Activated naive CD4-positive, alpha-beta T cell (primary cell): Measurements from ENCODE around the gene SPSB2.
"Not testable (repeated sequence)": the region's sequence is repeated elsewhere in the genome, so short reads cannot be mapped to it uniquely, and the experiment has no call there.

Source experiments
- DNase-seq, 4 experiments: peaks; one replicate each; lab custom pipeline; 2025; lab: John Stamatoyannopoulos, UW

The SPSB2 gene, protein sequence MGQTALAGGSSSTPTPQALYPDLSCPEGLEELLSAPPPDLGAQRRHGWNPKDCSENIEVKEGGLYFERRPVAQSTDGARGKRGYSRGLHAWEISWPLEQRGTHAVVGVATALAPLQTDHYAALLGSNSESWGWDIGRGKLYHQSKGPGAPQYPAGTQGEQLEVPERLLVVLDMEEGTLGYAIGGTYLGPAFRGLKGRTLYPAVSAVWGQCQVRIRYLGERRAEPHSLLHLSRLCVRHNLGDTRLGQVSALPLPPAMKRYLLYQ

GRCh38 chr12:6873094-6874014, at the start of gene SPSB2:
TSS of gene SPSB2 (minus strand) at chr12:6873303. CDS start at chr12:6872901, 402 bp downstream.
- peak; percentile 93 to 99 (median 96) for DNase-seq

DNA sequence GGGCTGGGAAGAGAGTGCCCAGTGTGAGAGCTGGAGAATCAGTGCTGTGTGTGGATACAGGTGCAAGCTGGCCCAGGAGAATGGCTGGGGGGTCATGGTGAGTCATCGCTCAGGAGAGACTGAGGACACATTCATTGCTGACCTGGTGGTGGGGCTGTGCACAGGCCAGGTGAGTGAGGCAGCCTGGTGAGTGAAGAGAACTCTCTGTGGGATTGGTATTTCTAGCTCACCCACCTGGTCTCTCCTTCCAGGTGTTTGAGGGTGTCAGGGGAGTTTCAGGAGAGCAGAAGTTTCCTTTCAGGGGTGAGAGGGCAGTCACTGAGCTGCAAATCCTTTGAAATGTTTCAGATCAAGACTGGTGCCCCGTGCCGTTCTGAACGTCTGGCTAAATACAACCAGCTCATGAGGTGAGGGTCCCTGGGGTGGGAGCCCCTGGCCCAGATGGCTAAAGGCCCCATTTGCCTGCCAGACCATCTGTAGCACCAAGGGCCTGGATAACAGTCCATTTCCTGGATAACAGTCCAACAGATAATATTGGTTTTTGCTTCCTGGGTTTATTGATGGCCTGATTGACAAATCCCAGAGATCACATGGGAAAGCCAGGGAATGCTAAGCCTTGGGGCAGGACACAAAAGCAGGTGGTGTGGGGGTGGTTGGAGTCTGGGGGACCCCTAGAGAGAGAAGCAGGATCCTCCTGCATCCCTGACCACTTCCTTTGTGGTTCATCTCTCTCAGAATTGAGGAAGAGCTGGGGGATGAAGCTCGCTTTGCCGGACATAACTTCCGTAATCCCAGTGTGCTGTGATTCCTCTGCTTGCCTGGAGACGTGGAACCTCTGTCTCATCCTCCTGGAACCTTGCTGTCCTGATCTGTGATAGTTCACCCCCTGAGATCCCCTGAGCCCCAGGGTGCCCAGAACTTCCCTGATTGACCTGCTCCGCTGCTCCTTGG, 49.2 kb upstream of the SPSB2 start:
- no peak for DNase-seq

DNA sequence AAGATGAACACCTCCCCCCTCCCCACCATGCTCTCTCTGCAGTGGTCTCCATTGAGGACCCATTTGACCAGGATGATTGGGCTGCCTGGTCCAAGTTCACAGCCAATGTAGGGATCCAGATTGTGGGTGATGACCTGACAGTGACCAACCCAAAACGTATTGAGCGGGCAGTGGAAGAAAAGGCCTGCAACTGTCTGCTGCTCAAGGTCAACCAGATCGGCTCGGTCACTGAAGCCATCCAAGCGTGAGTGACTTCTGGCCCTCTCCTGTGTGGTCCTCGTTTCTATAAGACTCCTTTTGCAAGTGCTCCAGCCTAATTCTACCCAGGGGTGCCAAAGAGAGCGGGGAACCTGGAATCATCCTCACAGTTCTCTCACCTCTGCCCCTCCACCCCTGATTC, 48.4 kb upstream of the SPSB2 start:
- DNase-seq: no peak

DNA sequence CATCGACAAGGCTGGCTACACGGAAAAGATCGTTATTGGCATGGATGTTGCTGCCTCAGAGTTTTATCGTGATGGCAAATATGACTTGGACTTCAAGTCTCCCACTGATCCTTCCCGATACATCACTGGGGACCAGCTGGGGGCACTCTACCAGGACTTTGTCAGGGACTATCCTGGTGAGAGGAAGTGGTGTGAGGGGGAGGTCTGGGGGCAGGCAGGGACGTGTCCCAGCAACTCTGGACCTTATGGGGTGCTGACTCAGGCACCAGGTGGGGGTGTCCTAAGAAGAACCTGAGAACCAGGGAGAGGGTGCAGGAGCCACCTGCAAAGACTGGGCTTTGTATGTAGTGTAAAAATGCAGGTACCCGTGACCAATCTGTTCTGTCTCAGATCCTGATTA, 46.5 kb upstream of the SPSB2 start:
- DNase-seq: no peak

- DNase-seq: no peak
These were observed 44.6 kb upstream of the SPSB2 start for GRCh38 chr12:6917491-6918231.

GRCh38 chr12:6916426-6917200, 43.5 kb upstream of the SPSB2 start:
- DNase-seq: no peak

GRCh38 chr12:6915789-6916285, 42.7 kb upstream of the SPSB2 start:
- no peak for DNase-seq

- DNase-seq: no peak
These were observed 42.1 kb upstream of the SPSB2 start for GRCh38 chr12:6914947-6915788.

DNA sequence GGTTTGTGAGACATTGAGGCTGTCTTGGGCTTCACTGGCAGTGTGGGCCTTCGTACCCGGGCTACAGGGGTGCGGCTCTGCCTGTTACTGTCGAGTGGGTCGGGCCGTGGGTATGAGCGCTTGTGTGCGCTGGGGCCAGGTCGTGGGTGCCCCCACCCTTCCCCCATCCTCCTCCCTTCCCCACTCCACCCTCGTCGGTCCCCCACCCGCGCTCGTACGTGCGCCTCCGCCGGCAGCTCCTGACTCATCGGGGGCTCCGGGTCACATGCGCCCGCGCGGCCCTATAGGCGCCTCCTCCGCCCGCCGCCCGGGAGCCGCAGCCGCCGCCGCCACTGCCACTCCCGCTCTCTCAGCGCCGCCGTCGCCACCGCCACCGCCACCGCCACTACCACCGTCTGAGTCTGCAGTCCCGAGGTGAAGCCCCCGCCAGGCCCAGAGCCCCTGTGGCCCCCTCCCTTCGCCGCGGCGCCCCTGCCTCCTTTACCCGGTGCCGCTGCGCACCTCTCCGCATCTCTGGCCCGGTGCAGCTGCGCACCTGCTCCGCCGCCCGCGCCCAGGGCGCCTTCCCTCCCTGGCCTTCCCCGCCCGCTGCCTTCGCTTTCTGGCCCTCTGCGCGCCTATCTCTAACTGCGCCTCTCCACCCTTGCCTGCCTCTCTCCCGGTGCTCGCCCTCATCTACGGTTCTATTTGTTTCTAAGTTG, 41.3 kb upstream of the SPSB2 start, which contains the start of gene ENO2:
Gene ENO2 (plus strand): TSS at position 335 of the 701 bp plus-strand sequence. CDS start 1,253 bp downstream, outside the sequence.
- DNase-seq: peak; percentile 34 to 79 (median 65)

DNA sequence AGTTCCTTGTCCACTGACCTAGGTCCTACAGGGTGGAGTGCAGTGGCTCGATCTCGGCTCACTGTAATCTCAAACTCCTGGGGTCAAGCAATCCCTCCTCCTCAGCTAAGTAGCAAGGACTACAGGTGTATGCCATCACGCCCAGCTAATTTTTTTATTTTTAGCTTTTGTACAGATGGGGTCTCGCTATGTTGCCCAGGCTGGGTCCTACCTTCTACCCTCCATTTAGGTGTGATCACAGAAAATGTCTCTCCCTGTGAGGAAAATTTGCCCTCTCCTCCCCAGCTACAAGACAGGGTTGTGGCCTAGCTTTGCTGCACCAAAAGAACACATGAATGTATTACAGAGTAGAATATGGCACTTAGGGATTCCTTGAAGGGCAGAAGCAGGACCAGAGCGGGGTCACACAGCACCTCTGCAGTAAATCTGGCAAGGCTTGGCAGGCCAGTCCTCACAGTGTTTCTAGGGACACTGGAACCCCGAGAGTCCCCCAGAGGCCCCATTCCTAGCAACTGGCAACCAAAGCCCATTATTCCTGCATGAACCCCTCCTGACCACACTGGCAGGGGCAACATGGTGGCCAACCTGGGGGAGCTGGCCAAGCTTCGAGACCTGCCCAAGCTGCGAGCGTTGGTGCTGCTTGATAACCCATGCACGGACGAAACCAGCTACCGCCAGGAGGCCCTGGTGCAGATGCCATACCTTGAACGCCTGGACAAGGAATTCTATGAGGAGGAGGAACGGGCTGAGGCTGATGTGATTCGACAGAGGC, 39.2 kb upstream of the SPSB2 start:
- no peak for DNase-seq

- DNase-seq: no peak
These were observed 36.5 kb upstream of the SPSB2 start for GRCh38 chr12:6909421-6910145.

GRCh38 chr12:6908141-6908540, 35.0 kb upstream of the SPSB2 start:
- DNase-seq: not testable (repeated sequence)

- DNase-seq: no peak
These were observed 32.4 kb upstream of the SPSB2 start for GRCh38 chr12:6905414-6906040.

GRCh38 chr12:6904280-6905276, 31.5 kb upstream of the SPSB2 start, which contains the start of gene LRRC23:
TSS of gene LRRC23 (plus strand) at chr12:6904822. CDS start at chr12:6905634, 812 bp downstream.
- DNase-seq: peak; percentile 84 to 93 (median 91)

DNA sequence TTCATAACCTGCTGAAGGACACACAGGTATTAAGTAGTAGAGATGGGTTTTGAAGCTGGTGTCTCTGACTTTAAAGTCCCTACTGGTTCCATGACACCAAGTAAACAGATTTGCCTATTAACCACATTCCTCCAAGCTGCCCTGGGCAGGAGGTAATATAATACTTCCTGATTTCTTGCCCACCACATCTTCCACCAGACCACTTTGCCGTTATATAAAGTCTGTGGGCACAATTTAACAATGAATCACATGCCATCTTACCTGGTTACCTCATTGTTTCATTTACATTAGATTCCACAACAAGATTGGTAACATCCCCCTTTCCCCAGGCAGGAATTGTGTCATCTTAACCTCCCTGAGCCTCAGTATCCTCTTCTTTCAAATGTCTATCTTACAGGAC, 30.6 kb upstream of the SPSB2 start:
- no peak for DNase-seq
